OCI-LY1 (cell line): Measurements from ENCODE around the gene AMPD1.

Experiments
- CTCF ChIP-seq: fragments of 200-600 bp; sonication (generic), shearing (Covaris generic); IDR thresholded peaks from 2 replicates; pipeline ENCODE4 v1.5.1; 2017; ENCODE audit warnings: mild to moderate bottlenecking, antibody characterized with exemption, low read length, moderate library complexity, mixed read lengths
- EZH2 ChIP-seq: fragments of 200-600 bp; sonication (generic), shearing (Covaris generic); IDR thresholded peaks from 2 replicates; pipeline ENCODE4 v1.8.0; 2017; ENCODE audit warnings: borderline replicate concordance, mixed run types, mild to moderate bottlenecking, antibody characterized with exemption, low read length, moderate library complexity, mixed read lengths

- TF ChIP-seq EZH2 = no peak
- no peak for TF ChIP-seq CTCF
Observed at GRCh38 chr1:114723457-114723856, 28.1 kb upstream of the AMPD1 start.
